Left lung (tissue), 10 donors: ENCODE results near the gene ABCA13. TPM values are rescaled to one million over a fixed set of nuclear protein-coding genes. Genes with fewer than 3 reads are reported as not detected.

Source experiments
- ATAC-seq: fragments of 200-7000 bp; cut with Tn5 transposase; one replicate; pipeline ENCODE4 v1.9.1; 2020; ENCODE audit warnings: moderate library complexity
- DNase-seq, 4 donors: peaks; one replicate each; pipeline ENCODE4 v3.0.0-alpha.2; 2013 to 2020
- H3K27ac ChIP-seq, 2 donors: fragments of 200-600 bp; sonication (generic) in 1 of 2; one replicate each; pipeline versions ENCODE4 v1.5.0 to v1.8.0; 2020 to 2021
- H3K27me3 ChIP-seq, 2 donors: fragments of 200-600 bp; sonication (generic) in 1 of 2; one replicate each; pipeline versions ENCODE4 v1.5.0 to v1.8.0; 2020 to 2021
- H3K36me3 ChIP-seq, 2 donors: fragments of 200-600 bp; sonication (generic) in 1 of 2; one replicate each; pipeline versions ENCODE4 v1.5.0 to v1.8.0; 2020 to 2021
- H3K4me1 ChIP-seq, 2 donors: fragments of 200-600 bp; one replicate each; pipeline ENCODE4 v1.8.0; 2021
- H3K4me3 ChIP-seq, 2 donors: fragments of 200-600 bp; sonication (generic) in 1 of 2; one replicate each; pipeline versions ENCODE4 v1.5.0 to v1.8.0; 2020 to 2021; ENCODE audit warnings: mild to moderate bottlenecking in 1 of 2
- H3K9me3 ChIP-seq, 2 donors: fragments of 200-600 bp; sonication (generic) in 1 of 2; one replicate each; pipeline versions ENCODE4 v1.5.0 to v1.8.0; 2020 to 2021
- intact Hi-C, 2 donors: fragments of 100-400 bp; cut with DNase I; formaldehyde crosslinking; loops; one replicate each; pipeline versions ENCODE4 v1.11.2 to v1.14.2; 2022
- polyA plus RNA-seq, 6 donors: library from polyadenylated mRNA; unstranded; fragments of 120-200 nt; gene quantifications; one replicate each; pipeline ENCODE4 v1.2.1, GENCODE V29; 2013; ENCODE audit not compliant: insufficient read length in 6 of 6
- total RNA-seq, 2 donors: library from RNA; stranded (reverse); fragmentation: NEBNext Ultra II Directional; extraction: Animal tissue kit (Norgen Biotek cat#: 25700); gene quantifications; one replicate each; pipeline ENCODE4 v1.2.1, GENCODE V29; 2021
- TF ChIP-seq, protein P1 (sequence below), 2 donors: fragments of 200-600 bp; sonication (generic) in 1 of 2; IDR thresholded peaks; one replicate each; pipeline versions ENCODE4 v1.5.0 to v1.8.0; 2021; ENCODE audit warnings: antibody characterized with exemption in 2 of 2
- donor health status: DM: no; HTN: yes; CAD: no.
- donor health status: DM: no; HTN: no; CAD: no.

The ABCA13 gene
- total and polyA plus RNA-seq, 8 donors: 0.55 to 2.9 (median 1.7) TPM

DNA sequence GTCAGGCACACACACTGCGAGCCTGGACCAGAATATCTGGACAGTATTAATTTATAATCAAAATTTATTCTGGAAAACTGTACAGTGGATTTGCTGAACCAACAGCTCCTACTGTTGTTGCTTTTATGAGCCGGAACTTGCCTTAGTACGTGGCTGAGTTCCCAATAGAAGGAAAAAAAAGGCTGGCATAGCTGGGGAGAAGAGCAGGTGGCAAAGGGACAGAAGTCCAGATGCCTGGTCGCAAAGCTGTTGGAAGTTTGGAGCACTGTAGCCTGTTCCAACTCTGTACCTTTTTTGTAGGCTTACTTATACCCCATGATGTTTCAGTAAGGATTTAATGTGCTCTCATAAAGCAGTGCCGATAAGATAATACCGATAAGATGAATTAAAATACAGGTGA is 333.8 kb downstream of the ABCA13 start:
- ATAC-seq: no peak
- intact Hi-C loops: no loop called here
- Histone ChIP-seq H3K4me1 (no peaks in the 10 kb centered on the region), H3K27me3 (no peaks in the 10 kb centered on the region), H3K36me3 (no peaks in the 10 kb centered on the region), H3K27ac (no peak overlapping the region), H3K4me3 (no peak overlapping the region), H3K9me3 (no peaks in the 10 kb centered on the region)
- TF ChIP-seq, protein P1, sequence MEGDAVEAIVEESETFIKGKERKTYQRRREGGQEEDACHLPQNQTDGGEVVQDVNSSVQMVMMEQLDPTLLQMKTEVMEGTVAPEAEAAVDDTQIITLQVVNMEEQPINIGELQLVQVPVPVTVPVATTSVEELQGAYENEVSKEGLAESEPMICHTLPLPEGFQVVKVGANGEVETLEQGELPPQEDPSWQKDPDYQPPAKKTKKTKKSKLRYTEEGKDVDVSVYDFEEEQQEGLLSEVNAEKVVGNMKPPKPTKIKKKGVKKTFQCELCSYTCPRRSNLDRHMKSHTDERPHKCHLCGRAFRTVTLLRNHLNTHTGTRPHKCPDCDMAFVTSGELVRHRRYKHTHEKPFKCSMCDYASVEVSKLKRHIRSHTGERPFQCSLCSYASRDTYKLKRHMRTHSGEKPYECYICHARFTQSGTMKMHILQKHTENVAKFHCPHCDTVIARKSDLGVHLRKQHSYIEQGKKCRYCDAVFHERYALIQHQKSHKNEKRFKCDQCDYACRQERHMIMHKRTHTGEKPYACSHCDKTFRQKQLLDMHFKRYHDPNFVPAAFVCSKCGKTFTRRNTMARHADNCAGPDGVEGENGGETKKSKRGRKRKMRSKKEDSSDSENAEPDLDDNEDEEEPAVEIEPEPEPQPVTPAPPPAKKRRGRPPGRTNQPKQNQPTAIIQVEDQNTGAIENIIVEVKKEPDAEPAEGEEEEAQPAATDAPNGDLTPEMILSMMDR (IDR thresholded peaks at IDR 0.05): no peak
- DNase-seq: no peak

DNA sequence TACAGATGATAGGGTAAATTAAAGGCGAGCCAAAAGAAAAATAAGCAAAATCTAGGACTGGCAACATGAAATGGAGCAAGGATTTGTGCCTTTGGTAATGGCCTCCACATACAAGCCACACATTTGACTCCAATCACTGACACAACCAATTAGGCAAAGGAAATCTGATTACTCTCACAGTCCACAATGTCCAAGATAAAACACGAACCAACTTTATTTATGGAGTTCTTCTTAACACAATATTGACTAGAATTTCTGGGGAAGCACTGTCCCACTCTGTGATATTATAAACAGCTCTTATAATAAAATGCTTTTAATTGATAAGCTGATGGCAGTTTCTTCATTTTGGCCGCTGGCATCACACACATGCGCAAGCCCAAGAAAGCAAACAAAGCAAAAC is 334.2 kb downstream of the ABCA13 start:
- H3K9me3 ChIP-seq: no peaks in the 10 kb centered on the region
- TF ChIP-seq, protein P1 (IDR thresholded peaks at IDR 0.05): no peak
- intact Hi-C loops: no loop called here
- ATAC-seq: no peak
- no peaks in the 10 kb centered on the region for H3K36me3 ChIP-seq
- no peaks in the 10 kb centered on the region for H3K4me1 ChIP-seq
- no peak overlapping the region for H3K4me3 ChIP-seq
- no peak overlapping the region for H3K27ac ChIP-seq
- no peak for DNase-seq
- H3K27me3 ChIP-seq: no peaks in the 10 kb centered on the region

DNA sequence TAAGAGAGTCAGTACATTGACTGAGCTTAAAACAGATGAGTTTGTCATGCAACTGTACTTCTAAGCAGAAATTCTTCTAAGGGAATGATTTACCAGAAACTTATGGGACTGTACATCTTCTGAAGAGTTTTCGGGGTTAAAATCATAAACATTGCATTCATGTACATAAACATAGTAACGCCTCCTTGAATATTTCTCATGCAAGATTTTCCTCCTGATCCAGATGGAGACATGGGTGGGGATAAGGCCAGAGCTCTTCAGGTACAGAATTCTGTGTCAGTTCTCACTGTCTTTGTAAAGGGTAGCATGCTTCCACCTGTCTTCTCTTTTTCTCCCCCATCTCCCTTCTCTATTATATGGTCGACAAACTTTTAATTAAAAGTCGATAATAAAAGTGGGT is 335.3 kb downstream of the ABCA13 start:
- Histone ChIP-seq H3K4me1 (no peaks in the 10 kb centered on the region), H3K27ac (no peak overlapping the region), H3K4me3 (no peak overlapping the region), H3K9me3 (no peaks in the 10 kb centered on the region), H3K27me3 (no peaks in the 10 kb centered on the region), H3K36me3 (no peaks in the 10 kb centered on the region)
- ATAC-seq (no peak), DNase-seq (no peak)
- TF ChIP-seq, protein P1 (IDR thresholded peaks at IDR 0.05): no peak
- intact Hi-C loops: no loop called here

DNA sequence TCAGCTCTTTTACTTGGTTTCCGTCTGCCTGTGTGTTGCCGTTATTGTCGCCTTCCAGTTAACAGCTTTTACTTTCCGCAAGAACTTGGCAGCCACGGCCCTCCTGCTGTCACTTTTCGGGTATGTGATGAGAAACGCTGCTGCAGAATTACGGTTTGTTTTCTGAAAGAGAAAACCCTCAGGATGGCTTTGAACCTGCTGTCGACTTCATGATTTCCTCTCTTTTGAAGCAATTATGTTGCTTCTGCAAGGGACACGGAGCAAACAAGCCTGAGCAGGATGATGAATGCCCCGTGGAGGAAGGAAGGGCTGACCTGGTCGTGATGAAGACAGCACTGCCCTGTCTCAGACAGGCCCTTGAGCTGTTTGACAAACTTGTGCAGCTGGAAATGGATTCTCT is 339.8 kb downstream of the ABCA13 start:
- no peak overlapping the region for H3K4me3 ChIP-seq
- H3K27me3 ChIP-seq: no peaks in the 10 kb centered on the region
- TF ChIP-seq, protein P1 (IDR thresholded peaks at IDR 0.05): no peak
- H3K36me3 ChIP-seq: no peaks in the 10 kb centered on the region
- no peaks in the 10 kb centered on the region for H3K9me3 ChIP-seq
- no peak overlapping the region for H3K27ac ChIP-seq
- intact Hi-C loops: no loop called here
- ATAC-seq (no peak), DNase-seq (no peak)
- no peaks in the 10 kb centered on the region for H3K4me1 ChIP-seq

DNA sequence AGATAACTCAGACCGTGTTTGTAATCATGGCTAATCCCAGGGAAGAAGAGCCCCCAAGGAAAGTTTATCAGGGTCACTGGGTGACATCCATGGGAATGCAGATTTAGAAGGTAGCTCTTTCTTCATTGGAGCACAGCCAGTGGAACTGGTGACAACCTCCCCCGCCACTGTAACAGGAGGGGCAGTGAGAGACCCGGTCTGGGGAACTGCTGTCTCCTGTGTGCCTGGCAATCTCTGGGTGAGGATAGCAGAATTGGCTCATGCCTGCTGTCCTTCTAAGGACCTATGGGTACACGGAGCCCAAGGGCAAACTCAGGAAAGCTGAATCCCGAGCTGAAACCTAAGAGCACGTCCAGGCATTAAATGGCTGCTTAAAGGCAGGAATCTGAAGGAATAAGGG is 341.6 kb downstream of the ABCA13 start:
- DNase-seq (no peak), ATAC-seq (no peak)
- no peaks in the 10 kb centered on the region for H3K36me3 ChIP-seq
- H3K4me3 ChIP-seq: no peak overlapping the region
- intact Hi-C loops: no loop called here
- no peaks in the 10 kb centered on the region for H3K27me3 ChIP-seq
- H3K9me3 ChIP-seq: no peaks in the 10 kb centered on the region
- no peak overlapping the region for H3K27ac ChIP-seq
- TF ChIP-seq, protein P1 (IDR thresholded peaks at IDR 0.05): no peak
- no peaks in the 10 kb centered on the region for H3K4me1 ChIP-seq
